ENCODE results near the gene TMEM87B. TPM values are rescaled to one million over a fixed set of nuclear protein-coding genes. Genes with fewer than 3 reads are reported as not detected.

Gene TMEM87B
- total and polyA plus RNA-seq, 10 of the 15 experiments (the other 5 are each of a cell fraction or from before 2014, with no cell fraction given) = 5.7 to 20.6 (median 12.3) TPM

- BruUV-seq (replicated peaks) = no TSS peak
- in situ Hi-C loops (cut with MboI) (no loop called here), intact Hi-C loops (cut with micrococcal nuclease; ENCODE audit: unreplicated experiment) (no loop called here)
- 42% methylated on average over 8 of the region's 8 CpGs for WGBS (ENCODE audit: insufficient coverage, insufficient replicate concordance, low lambda C conversion rate, missing lambda C conversion rate)
- H3K79me2 ChIP-seq (ENCODE audit: control insufficient read depth, insufficient read depth, low read length) = no peaks in the 10 kb centered on the region
- ChIA-PET SMC1A (ENCODE audit: uncharacterized antibody, unreplicated experiment) (no interaction called here), RAD21 (ENCODE audit: unreplicated experiment) (no interaction called here), POLR2A (no interaction called here), CTCF (no interaction called here)
- no peaks in the 10 kb centered on the region for H3K9me3 ChIP-seq (replicated peaks; ENCODE audit: control insufficient read depth, insufficient read depth, low read length)
- no peak for FAIRE-seq
- H4K20me1 ChIP-seq (ENCODE audit: control insufficient read depth, insufficient read depth) = no peaks in the 10 kb centered on the region
- TF ChIP-seq GATAD2B (conservative IDR thresholded peaks at IDR 0.05; ENCODE audit: low read depth) (no peak), IRF5 (IDR thresholded peaks at IDR 0.05; ENCODE audit: borderline replicate concordance) (no peak), NR2F1 (conservative IDR thresholded peaks at IDR 0.05) (no peak), EP300 (IDR thresholded peaks at IDR 0.05; ENCODE audit: borderline replicate concordance in 1 of 2, control insufficient read depth in 1 of 2, low read depth in 2 of 2, low read length in 2 of 2) (no peak), SMAD1 (IDR thresholded peaks at IDR 0.05; ENCODE audit: low read depth, partially characterized antibody) (no peak), EED (IDR thresholded peaks at IDR 0.05; ENCODE audit: low read depth) (no peak), TCF12 (IDR thresholded peaks at IDR 0.05; ENCODE audit: low read depth, low read length) (no peak), HCFC1 (IDR thresholded peaks at IDR 0.05; ENCODE audit: low read length) (no peak), MYB (IDR thresholded peaks at IDR 0.05; ENCODE audit: borderline replicate concordance, low read depth, low read length) (no peak)
- ATAC-seq = no peak
- no peak overlapping the region for H3K4me2 ChIP-seq (ENCODE audit: control insufficient read depth, insufficient read depth)
- DNase-seq (ENCODE audit: low read depth, low spot score) = no peak
- H3K4me3 ChIP-seq = no peak overlapping the region
- H3K27ac ChIP-seq (ENCODE audit: control insufficient read depth, insufficient read depth) = no peak overlapping the region
- H3K9ac ChIP-seq (ENCODE audit: control insufficient read depth, insufficient read depth, low read length) = no peak overlapping the region
- H3K4me1 ChIP-seq (ENCODE audit: control insufficient read depth, insufficient read depth, low read length) = no peaks in the 10 kb centered on the region
- no peak overlapping the region for H2AFZ ChIP-seq (ENCODE audit: control insufficient read depth, low read depth, low read length)
- no peaks in the 10 kb centered on the region for H3K36me3 ChIP-seq (ENCODE audit: control insufficient read depth in 2 of 2, insufficient read depth in 2 of 2, low read length in 1 of 2)
- peaks cover 1 to 6% of the 10 kb centered on the region in 2 experiments; a peak in 2 of 4 replicates for H3K27me3 ChIP-seq (replicated peaks in 1 of 2; ENCODE audit: control insufficient read depth in 2 of 2, insufficient read depth in 2 of 2, low read length in 1 of 2)
These were observed 87.5 kb downstream of the TMEM87B start for GRCh38 chr2:112142525-112143078.
